AG04450 (cell line): ENCODE results near the gene TXNDC12. TPM values are rescaled to one million over a fixed set of nuclear protein-coding genes. Genes with fewer than 3 reads are reported as not detected.
A peak's percentile ranks its signal among the peaks of the same experiment; 100 is the strongest.
"Not testable (repeated sequence)": the region's sequence is repeated elsewhere in the genome, so short reads cannot be mapped to it uniquely, and the experiment has no call there.

Source experiments
- CTCF ChIA-PET: fragments of 300-600, 350-600 bp; formaldehyde crosslinking; extraction: SDS; loops from one replicate; lab custom pipeline; 2022; ENCODE audit warnings: antibody characterized with exemption, inconsistent platforms; lab: Charles Lee
- POLR2A ChIA-PET: fragments of 350-600 bp; formaldehyde crosslinking; extraction: SDS; loops from one replicate; lab custom pipeline; 2021; ENCODE audit warnings: antibody characterized with exemption, inconsistent platforms; lab: Yijun Ruan, JAX
- DNase-seq: peaks from one replicate; pipeline ENCODE4 v3.0.0-alpha.2; 2011; ENCODE audit warnings: low read depth, low spot score
- H3K27ac ChIP-seq: one replicate; pipeline ENCODE4 v1.5.1; 2012; ENCODE audit warnings: low read depth, low read length, control low read depth
- H3K27me3 ChIP-seq: one replicate; pipeline ENCODE4 v1.6.0; 2012; ENCODE audit warnings: low read length; ENCODE audit not compliant: control insufficient read depth, insufficient read depth
- H3K4me3 ChIP-seq: 2 replicates; pipeline ENCODE4 v1.5.1; 2011; ENCODE audit warnings: mild to moderate bottlenecking, low read depth, low read length, control low read depth
- H3K9me3 ChIP-seq: 2 replicates; pipeline ENCODE4 v1.5.1; 2012; ENCODE audit warnings: low read length; ENCODE audit not compliant: control insufficient read depth, insufficient read depth
- polyA plus RNA-seq: library from polyadenylated mRNA; depleted of rRNA; stranded (reverse); fragments of >200 nt; gene quantifications from 2 replicates; pipeline ENCODE4 v1.2.3, GENCODE V29; 2011
- TF ChIP-seq, protein P1 (sequence below): IDR thresholded peaks from 2 replicates; pipeline ENCODE4 v1.5.1; 2011; ENCODE audit warnings: low read depth, low read length, control low read depth, inconsistent platforms

The TXNDC12 gene
- polyA plus RNA-seq, 1 experiment: 55.8 TPM

DNA sequence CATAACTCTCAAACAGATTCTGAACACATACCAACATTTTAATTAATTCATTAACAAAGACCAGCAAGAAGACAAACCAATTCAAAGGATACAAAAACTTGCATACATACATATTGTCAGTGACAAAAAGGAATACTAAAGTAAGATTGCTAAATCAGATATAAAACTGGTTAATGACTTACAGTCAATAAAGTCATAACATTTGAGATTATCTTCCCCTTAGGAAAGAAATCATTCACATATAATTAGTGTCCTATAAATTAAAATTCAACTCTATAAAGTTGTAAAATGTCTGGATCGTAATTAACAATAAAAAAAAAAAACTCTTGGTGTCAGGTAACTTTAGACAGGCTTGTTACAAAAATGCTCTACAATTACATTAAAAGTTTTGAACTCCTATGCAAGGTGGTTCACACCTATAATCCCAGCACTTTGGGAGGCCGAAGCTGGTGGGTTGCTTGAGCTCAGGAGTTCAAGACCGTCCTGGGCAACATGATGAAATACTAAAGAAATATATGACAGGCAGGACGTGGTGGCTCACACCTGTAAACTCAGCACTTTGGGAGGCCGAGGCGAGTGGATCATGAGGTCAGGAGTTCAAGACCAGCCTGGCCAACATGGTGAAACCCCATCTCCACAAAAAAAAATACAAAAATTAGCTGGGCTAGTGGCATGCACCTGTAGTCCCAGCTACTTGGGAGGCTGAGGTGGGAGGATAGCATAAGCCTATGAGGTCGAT is 46.8 kb downstream of the TXNDC12 start:
- CTCF ChIA-PET: no interaction called here
- no peak overlapping the region for H3K27ac ChIP-seq

GRCh38 chr1:52007215-52008002 is 47.6 kb downstream of the TXNDC12 start:
- no peak for DNase-seq
- Histone ChIP-seq H3K4me3 (no peak overlapping the region), H3K27ac (no peak overlapping the region), H3K9me3 (no peaks in the 10 kb centered on the region), H3K27me3 (no peaks in the 10 kb centered on the region)
- CTCF ChIA-PET: no interaction called here
- POLR2A ChIA-PET: no interaction called here
- TF ChIP-seq, protein P1, sequence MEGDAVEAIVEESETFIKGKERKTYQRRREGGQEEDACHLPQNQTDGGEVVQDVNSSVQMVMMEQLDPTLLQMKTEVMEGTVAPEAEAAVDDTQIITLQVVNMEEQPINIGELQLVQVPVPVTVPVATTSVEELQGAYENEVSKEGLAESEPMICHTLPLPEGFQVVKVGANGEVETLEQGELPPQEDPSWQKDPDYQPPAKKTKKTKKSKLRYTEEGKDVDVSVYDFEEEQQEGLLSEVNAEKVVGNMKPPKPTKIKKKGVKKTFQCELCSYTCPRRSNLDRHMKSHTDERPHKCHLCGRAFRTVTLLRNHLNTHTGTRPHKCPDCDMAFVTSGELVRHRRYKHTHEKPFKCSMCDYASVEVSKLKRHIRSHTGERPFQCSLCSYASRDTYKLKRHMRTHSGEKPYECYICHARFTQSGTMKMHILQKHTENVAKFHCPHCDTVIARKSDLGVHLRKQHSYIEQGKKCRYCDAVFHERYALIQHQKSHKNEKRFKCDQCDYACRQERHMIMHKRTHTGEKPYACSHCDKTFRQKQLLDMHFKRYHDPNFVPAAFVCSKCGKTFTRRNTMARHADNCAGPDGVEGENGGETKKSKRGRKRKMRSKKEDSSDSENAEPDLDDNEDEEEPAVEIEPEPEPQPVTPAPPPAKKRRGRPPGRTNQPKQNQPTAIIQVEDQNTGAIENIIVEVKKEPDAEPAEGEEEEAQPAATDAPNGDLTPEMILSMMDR: no peak

More for the DNA sequence above, 46.8 kb downstream of the TXNDC12 start:
- Histone ChIP-seq H3K4me3 (no peak overlapping the region), H3K9me3 (no peaks in the 10 kb centered on the region), H3K27me3 (no peaks in the 10 kb centered on the region)
- TF ChIP-seq, protein P1: no peak
- POLR2A ChIA-PET: no interaction called here
- DNase-seq: no peak

DNA sequence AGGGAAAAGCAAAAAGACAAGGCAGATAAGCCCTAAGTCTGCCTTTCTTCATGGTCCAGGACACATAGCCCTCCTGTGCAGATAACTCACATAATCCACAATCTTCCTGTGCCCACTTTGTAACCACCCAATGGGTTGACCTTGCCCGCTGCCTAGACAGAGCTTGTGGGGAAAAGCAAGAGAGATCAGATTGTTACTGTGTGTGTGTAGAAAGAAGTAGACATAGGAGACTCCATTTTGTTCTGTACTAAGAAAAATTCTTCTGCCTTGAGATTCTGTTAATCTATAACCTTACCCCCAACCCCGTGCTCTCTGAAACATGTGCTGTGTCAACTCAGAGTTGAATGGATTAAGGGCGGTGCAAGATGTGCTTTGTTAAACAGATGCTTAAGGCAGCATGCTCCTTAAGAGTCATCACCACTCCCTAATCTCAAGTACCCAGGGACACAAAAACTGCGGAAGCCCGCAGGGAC is 48.9 kb downstream of the TXNDC12 start:
- not testable (repeated sequence) for H3K27me3 ChIP-seq
- ChIA-PET CTCF (interaction anchor here (1.5 kb wide), 1 partner anchor 109 kb away, joined by 14 read pairs; no protein-coding TSS in a partner anchor), POLR2A (interaction anchor here (1.1 to 1.5 kb wide), 2 partner anchors 27 to 109 kb away, joined by 3 to 10 read pairs; partner anchors contain the start of gene KTI12)

DNA sequence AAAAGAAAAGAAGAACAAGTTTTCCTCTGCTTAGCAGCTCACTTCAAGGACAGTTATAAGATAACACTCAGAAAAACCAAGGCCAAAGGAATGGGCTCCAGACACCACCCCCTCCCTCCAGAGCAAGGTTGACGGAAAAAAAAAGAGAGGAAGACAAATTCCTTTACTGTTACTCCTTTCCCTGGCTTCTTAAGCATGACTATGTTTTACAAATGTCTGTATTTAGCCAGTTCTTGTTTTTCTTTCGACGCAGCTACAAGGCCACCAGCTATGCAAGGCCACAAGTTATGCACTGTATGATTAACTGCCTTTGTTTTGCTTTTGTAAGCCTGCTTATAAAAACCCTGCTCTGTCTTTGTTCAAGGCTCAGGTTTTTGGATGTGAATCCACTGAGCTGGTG is 49.4 kb downstream of the TXNDC12 start:
- peak; percentile 60 for DNase-seq
- H3K27me3 ChIP-seq, H3K9me3 ChIP-seq, H3K4me3 ChIP-seq: not testable (repeated sequence)
- H3K27ac ChIP-seq: peak overlapping the region; percentile 96
- ChIA-PET CTCF (interaction anchor here (1.5 kb wide), 1 partner anchor 109 kb away, joined by 14 read pairs; no protein-coding TSS in a partner anchor), POLR2A (interaction anchor here (1.1 to 1.5 kb wide), 2 partner anchors 28 to 108 kb away, joined by 3 to 10 read pairs; partner anchors contain the start of gene KTI12)

More for the DNA sequence above, 48.9 kb downstream of the TXNDC12 start:
- not testable (repeated sequence) for DNase-seq, H3K4me3 ChIP-seq, H3K9me3 ChIP-seq
- peak overlapping the region; percentile 96 for H3K27ac ChIP-seq

GRCh38 chr1:52003877-52004276 is 51.1 kb downstream of the TXNDC12 start:
- Histone ChIP-seq H3K27me3 (no peaks in the 10 kb centered on the region), H3K4me3 (no peak overlapping the region), H3K9me3 (no peaks in the 10 kb centered on the region), H3K27ac (no peak overlapping the region)
- ChIA-PET POLR2A (no interaction called here), CTCF (interaction anchor here (0.6 to 1.5 kb wide), 4 partner anchors 76 to 213 kb away, joined by 3 to 9 read pairs (median 4); no protein-coding TSS in a partner anchor)
- TF ChIP-seq, protein P1: no peak
- DNase-seq: no peak
